ENCODE data around the gene NCAPD3. TPM values are rescaled to one million over a fixed set of nuclear protein-coding genes. Genes with fewer than 3 reads are reported as not detected.
A peak's percentile ranks its signal among the peaks of the same experiment; 100 is the strongest.

The NCAPD3 gene
- total RNA-seq, 1 experiment from 2014 or later = 52.2 TPM

GRCh38 chr11:134126217-134126822 is 97.4 kb downstream of the NCAPD3 start:
- WGBS (ENCODE audit: extremely low coverage, insufficient read length, low lambda C conversion rate) = no CpG with 5 or more reads among the region's 1 CpG
- peak; percentile 61 for DNase-seq
- Mint-ChIP-seq H3K4me1 (peaks cover 32 to 39% of the 10 kb centered on the region in 2 experiments), H3K4me3 (no peak overlapping the region; a peak in 1 of 5 replicates), H3K9me3 (peaks cover 5 to 8% of the 10 kb centered on the region in 2 experiments), H3K36me3 (ENCODE audit: insufficient read depth in 1 of 3, low read depth in 3 of 3) (peaks cover 2 to 20% (median 14%) of the 10 kb centered on the region in 3 experiments), H3K27me3 (ENCODE audit: low read depth) (peaks cover 30% of the 10 kb centered on the region), H3K27ac (no peak overlapping the region)
- Histone ChIP-seq H2BK12ac (ENCODE audit: insufficient read length, low read depth, low read length) (no peak overlapping the region), H2AK5ac (ENCODE audit: insufficient read length, low read length) (no peak overlapping the region), H4K20me1 (ENCODE audit: control insufficient read depth, insufficient read depth, insufficient read length) (no peaks in the 10 kb centered on the region), H3T11ph (ENCODE audit: low read length) (no peak overlapping the region), H3K27ac (ENCODE audit: insufficient read length, low read depth, low read length) (no peak overlapping the region), H3K9ac (ENCODE audit: extremely low read depth, insufficient read length, low read length) (no peak overlapping the region), H3K56ac (ENCODE audit: insufficient read length, low read depth, low read length) (no peak overlapping the region), H3K79me1 (ENCODE audit: insufficient read depth, low read depth, low read length, poor library complexity, severe bottlenecking) (no peaks in the 10 kb centered on the region), H3K23me2 (ENCODE audit: insufficient read length, low read depth, low read length, poor library complexity, severe bottlenecking) (peaks cover 3% of the 10 kb centered on the region), H2AFZ (ENCODE audit: low read length) (no peak overlapping the region), H3K9me3 (ENCODE audit: control insufficient read depth, low read depth, low read length) (no peaks in the 10 kb centered on the region), H2BK5ac (ENCODE audit: insufficient read length, low read length) (no peak overlapping the region), H3K79me2 (ENCODE audit: insufficient read depth, low read length) (no peaks in the 10 kb centered on the region), H2BK120ac (ENCODE audit: low read depth, low read length, poor library complexity, severe bottlenecking) (no peak overlapping the region), H3K18ac (ENCODE audit: insufficient read length, low read depth, low read length) (no peak overlapping the region), H4K5ac (ENCODE audit: insufficient read length, low read depth, low read length) (no peak overlapping the region), H4K8ac (replicated peaks; ENCODE audit: insufficient read length, low read depth, low read length) (no peak overlapping the region), H3K4me2 (ENCODE audit: insufficient read depth, insufficient read length, low read length) (no peak overlapping the region), H2BK15ac (ENCODE audit: low read depth, low read length) (no peak overlapping the region), H3K4ac (ENCODE audit: low read depth, low read length) (no peak overlapping the region), H2BK20ac (ENCODE audit: low read depth, low read length, poor library complexity, severe bottlenecking) (no peak overlapping the region), H3K27me3 (ENCODE audit: insufficient read depth, low read length) (peaks cover 4% of the 10 kb centered on the region; the same call in 1 of the 2 replicates), H3K14ac (ENCODE audit: insufficient read depth, low read length) (no peak overlapping the region), H4K91ac (ENCODE audit: insufficient read length, low read depth, low read length) (no peak overlapping the region), H3K23ac (ENCODE audit: insufficient read length, low read depth, low read length) (no peak overlapping the region), H3K4me1 (ENCODE audit: insufficient read depth, low read length) (peaks cover 10% of the 10 kb centered on the region; the same call in 1 of the 2 replicates)
- no peak for TF ChIP-seq CTCF (conservative IDR thresholded peaks at IDR 0.05)
